WTC11 (cell line): ENCODE results near the gene IGSF6.
"Not testable (repeated sequence)": the region's sequence is repeated elsewhere in the genome, so short reads cannot be mapped to it uniquely, and the experiment has no call there.

Experiments
- AFF4 ChIP-seq: sonication (generic); formaldehyde crosslinking; IDR thresholded peaks from 2 replicates; pipeline ENCODE4 v1.8.1; 2023; ENCODE audit warnings: mild to moderate bottlenecking, missing genetic modification reagents, borderline replicate concordance
- CTCF ChIP-seq: fragments of 200-600 bp; IDR thresholded peaks from 2 replicates; pipeline ENCODE4 v1.8.0; 2022; ENCODE audit warnings: antibody characterized with exemption
- IRF2 ChIP-seq: sonication (generic); formaldehyde crosslinking; IDR thresholded peaks from 2 replicates; pipeline ENCODE4 v1.8.0; 2022; ENCODE audit warnings: low read depth, missing genetic modification reagents, borderline replicate concordance
- NFE2L1 ChIP-seq: sonication (generic); formaldehyde crosslinking; IDR thresholded peaks from 2 replicates; pipeline ENCODE4 v1.8.1; 2023; ENCODE audit warnings: missing genetic modification reagents
- NFYB ChIP-seq: sonication (generic); formaldehyde crosslinking; conservative IDR thresholded peaks from 2 replicates; pipeline ENCODE4 v1.8.0; 2022; ENCODE audit warnings: low read depth, missing genetic modification reagents
- SMAD4 ChIP-seq: sonication (generic); formaldehyde crosslinking; IDR thresholded peaks from 2 replicates; pipeline ENCODE4 v1.8.0; 2022; ENCODE audit warnings: mild to moderate bottlenecking, missing genetic modification reagents
- SOX15 ChIP-seq: fragments of 250-450 bp; sonication (Bioruptor Pico); IDR thresholded peaks from 2 replicates; pipeline ENCODE4 v1.9.0; 2021; ENCODE audit warnings: mild to moderate bottlenecking
- STAT6 ChIP-seq: sonication (generic); formaldehyde crosslinking; conservative IDR thresholded peaks from 2 replicates; pipeline ENCODE4 v1.8.1; 2023; ENCODE audit warnings: mild to moderate bottlenecking, low read depth, missing genetic modification reagents, moderate library complexity
- USF1 ChIP-seq: sonication (generic); formaldehyde crosslinking; IDR thresholded peaks from 2 replicates; pipeline ENCODE4 v1.8.0; 2022; ENCODE audit warnings: mild to moderate bottlenecking, missing genetic modification reagents
- ZMAT4 ChIP-seq: fragments of 250-450 bp; sonication (Bioruptor Pico); IDR thresholded peaks from 2 replicates; pipeline ENCODE4 v1.9.0; 2021; ENCODE audit warnings: mild to moderate bottlenecking
- ZNF232 ChIP-seq: sonication (generic); formaldehyde crosslinking; IDR thresholded peaks from 2 replicates; pipeline ENCODE4 v1.8.0; 2022; ENCODE audit warnings: mild to moderate bottlenecking, missing genetic modification reagents
- ZNF512 ChIP-seq: sonication (generic); formaldehyde crosslinking; IDR thresholded peaks from 2 replicates; pipeline ENCODE4 v1.8.1; 2022; ENCODE audit warnings: missing genetic modification reagents, borderline replicate concordance

- TF ChIP-seq ZMAT4; STAT6; NFE2L1 (CRISPR knock-in tag); IRF2 (CRISPR knock-in tag); CTCF; ZNF232 (CRISPR knock-in tag); USF1 (CRISPR knock-in tag); ZNF512; AFF4 (CRISPR knock-in tag); SOX15 (CRISPR knock-in tag); SMAD4; NFYB (CRISPR knock-in tag): not testable (repeated sequence)
Measured at GRCh38 chr16:21680714-21681113, 28.3 kb upstream of the IGSF6 start.
